Prostate gland (tissue), 2 donors: Measurements from ENCODE around the gene GRAMD2A.
A peak's percentile ranks its signal among the peaks of the same experiment; 100 is the strongest.

Experiments used
- POLR2A ChIP-seq: fragments of 450-650 bp; IDR thresholded peaks from one replicate; pipeline ENCODE4 v1.6.1; 2016; ENCODE audit warnings: antibody characterized with exemption, mild to moderate bottlenecking
- POLR2AphosphoS5 ChIP-seq: sonication (generic); formaldehyde crosslinking; IDR thresholded peaks from one replicate; pipeline ENCODE4 v1.6.1; 2017; ENCODE audit warnings: antibody characterized with exemption
- TF ChIP-seq, protein P1 (sequence below), 4 experiments: fragments of 200-600 bp in 2 of 4; fragments of 450-650 bp in 2 of 4; sonication (generic) in 2 of 4; IDR thresholded peaks; 1 replicate in 3 of 4; 2 replicates in 1 of 4; pipeline ENCODE4 v1.5.1; 2016 to 2019; ENCODE audit warnings: antibody characterized with exemption in 4 of 4, mild to moderate bottlenecking in 2 of 4, moderate library complexity in 2 of 4

GRCh38 chr15:72230197-72231065 lies 32.8 kb upstream of the GRAMD2A start:
- TF ChIP-seq POLR2A: peak; percentile 83
- TF ChIP-seq, protein P1, sequence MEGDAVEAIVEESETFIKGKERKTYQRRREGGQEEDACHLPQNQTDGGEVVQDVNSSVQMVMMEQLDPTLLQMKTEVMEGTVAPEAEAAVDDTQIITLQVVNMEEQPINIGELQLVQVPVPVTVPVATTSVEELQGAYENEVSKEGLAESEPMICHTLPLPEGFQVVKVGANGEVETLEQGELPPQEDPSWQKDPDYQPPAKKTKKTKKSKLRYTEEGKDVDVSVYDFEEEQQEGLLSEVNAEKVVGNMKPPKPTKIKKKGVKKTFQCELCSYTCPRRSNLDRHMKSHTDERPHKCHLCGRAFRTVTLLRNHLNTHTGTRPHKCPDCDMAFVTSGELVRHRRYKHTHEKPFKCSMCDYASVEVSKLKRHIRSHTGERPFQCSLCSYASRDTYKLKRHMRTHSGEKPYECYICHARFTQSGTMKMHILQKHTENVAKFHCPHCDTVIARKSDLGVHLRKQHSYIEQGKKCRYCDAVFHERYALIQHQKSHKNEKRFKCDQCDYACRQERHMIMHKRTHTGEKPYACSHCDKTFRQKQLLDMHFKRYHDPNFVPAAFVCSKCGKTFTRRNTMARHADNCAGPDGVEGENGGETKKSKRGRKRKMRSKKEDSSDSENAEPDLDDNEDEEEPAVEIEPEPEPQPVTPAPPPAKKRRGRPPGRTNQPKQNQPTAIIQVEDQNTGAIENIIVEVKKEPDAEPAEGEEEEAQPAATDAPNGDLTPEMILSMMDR (IDR thresholded peaks at IDR 0.05): peak in 1 of 4 experiments; percentile 2
- peak; percentile 78 for TF ChIP-seq POLR2AphosphoS5
